HCT116 (cell line): ENCODE results near the gene CRBN.

Source experiments
- CBX3 ChIP-seq: IDR thresholded peaks from 2 replicates; pipeline ENCODE4 v1.6.1; 2012; ENCODE audit warnings: low read depth
- CEBPB ChIP-seq: IDR thresholded peaks from 2 replicates; pipeline ENCODE4 v1.6.1; 2012; ENCODE audit warnings: low read depth
- CTCF ChIP-seq, 3 experiments: fragments of 200-600 bp in 1 of 3; sonication (generic) in 1 of 3; IDR thresholded peaks in 2 of 3; conservative IDR thresholded peaks in 1 of 3; 2 replicates each; pipeline ENCODE4 v1.5.1; 2012 to 2017; ENCODE audit warnings: low read depth in 2 of 3, low read length in 2 of 3, antibody characterized with exemption in 1 of 3, borderline replicate concordance in 1 of 3, control low read depth in 1 of 3, mild to moderate bottlenecking in 1 of 3, mixed read lengths in 1 of 3, mixed run types in 1 of 3, moderate library complexity in 1 of 3; ENCODE audit not compliant: insufficient read depth in 1 of 3
- EGR1 ChIP-seq: IDR thresholded peaks from 2 replicates; pipeline ENCODE4 v1.6.1; 2012; ENCODE audit warnings: low read depth
- ELF1 ChIP-seq: IDR thresholded peaks from 2 replicates; pipeline ENCODE4 v1.6.1; 2012; ENCODE audit warnings: low read depth, borderline replicate concordance
- EZH2 ChIP-seq: fragments of 200-600 bp; sonication (generic); IDR thresholded peaks from 2 replicates; pipeline ENCODE4 v1.6.1; 2017; ENCODE audit warnings: antibody characterized with exemption, mixed run types
- MAX ChIP-seq: IDR thresholded peaks from 2 replicates; pipeline ENCODE4 v1.6.1; 2012
- POLR2A ChIP-seq: IDR thresholded peaks from 2 replicates; pipeline ENCODE4 v1.7.0; 2011; ENCODE audit warnings: borderline replicate concordance; ENCODE audit not compliant: insufficient read depth, insufficient read length; ENCODE audit errors: extremely low read depth
- POLR2AphosphoS5 ChIP-seq: IDR thresholded peaks from 2 replicates; pipeline ENCODE4 v1.6.1; 2011; ENCODE audit warnings: mild to moderate bottlenecking, low read depth, low read length, moderate library complexity
- RAD21 ChIP-seq: IDR thresholded peaks from 2 replicates; pipeline ENCODE4 v1.6.1; 2012; ENCODE audit warnings: low read depth, mild to moderate bottlenecking
- SP1 ChIP-seq: IDR thresholded peaks from 2 replicates; pipeline ENCODE4 v1.6.1; 2012; ENCODE audit warnings: low read depth
- ZNF274 ChIP-seq: fragments of 200-500 bp; sonication (Bioruptor generic); IDR thresholded peaks from 2 replicates; pipeline ENCODE4 v1.6.1; 2014; ENCODE audit warnings: mild to moderate bottlenecking, low read depth, low read length, inconsistent platforms

- TF ChIP-seq CTCF (IDR thresholded peaks at IDR 0.05 in 2 of 3, conservative IDR thresholded peaks at IDR 0.05 in 1 of 3; ENCODE audit: borderline replicate concordance in 1 of 3, insufficient read depth in 1 of 3, low read depth in 2 of 3, low read length in 2 of 3) (no peak), POLR2A (no peak), CBX3 (no peak), EGR1 (no peak), CEBPB (no peak), POLR2AphosphoS5 (no peak), RAD21 (no peak), ELF1 (no peak), MAX (no peak), SP1 (no peak), EZH2 (no peak), ZNF274 (no peak)
These were observed 46.0 kb downstream of the CRBN start for GRCh38 chr3:3133500-3133899.
